Peyer's patch (tissue), 4 donors: ENCODE measurements around the gene PSMC3. TPM values are rescaled to one million over a fixed set of nuclear protein-coding genes. Genes with fewer than 3 reads are reported as not detected.

ENCODE experiments used
- DNase-seq, 3 donors: peaks; one replicate each; pipeline ENCODE4 v3.0.0-alpha.2; 2017 to 2019
- H3K27ac ChIP-seq, 4 donors: fragments of 200-600 bp; sonication (generic); one replicate each; pipeline ENCODE4 v1.5.1; 2016 to 2019
- H3K27me3 ChIP-seq, 2 donors: fragments of 200-600 bp; sonication (generic); one replicate each; pipeline ENCODE4 v1.5.1; 2019
- H3K36me3 ChIP-seq, 3 donors: fragments of 200-600 bp; sonication (generic); one replicate each; pipeline ENCODE4 v1.5.1; 2016 to 2019
- H3K4me1 ChIP-seq, 4 donors: fragments of 200-600 bp; sonication (generic); one replicate each; pipeline ENCODE4 v1.5.1; 2016 to 2019
- H3K4me3 ChIP-seq, 4 donors: fragments of 200-600 bp; sonication (generic); 1 replicate in 3 of 4; 2 replicates in 1 of 4; pipeline ENCODE4 v1.5.1; 2016 to 2019; ENCODE audit warnings: mild to moderate bottlenecking in 1 of 4
- H3K9me3 ChIP-seq, 4 donors: fragments of 200-600 bp; sonication (generic); one replicate each; pipeline ENCODE4 v1.5.1; 2016 to 2019; ENCODE audit warnings: mild to moderate bottlenecking in 1 of 4
- CTCF ChIP-seq, 6 experiments: fragments of 450-650 bp in 4 of 6; fragments of 200-600 bp in 2 of 6; sonication (generic) in 1 of 6; IDR thresholded peaks; one replicate each; pipeline ENCODE4 v1.5.1; 2017 to 2019; ENCODE audit warnings: antibody characterized with exemption in 6 of 6, mild to moderate bottlenecking in 3 of 6, moderate library complexity in 1 of 6
- POLR2A ChIP-seq, 2 donors: fragments of 450-650 bp; IDR thresholded peaks; one replicate each; pipeline ENCODE4 v1.5.1; 2017; ENCODE audit warnings: antibody characterized with exemption in 2 of 2, mild to moderate bottlenecking in 2 of 2, moderate library complexity in 2 of 2
- total RNA-seq, 4 donors: library from RNA; depleted of rRNA; stranded (reverse); fragments of >200 nt; gene quantifications; one replicate each; pipeline ENCODE4 v1.1.0, GENCODE V29; 2016

The PSMC3 gene
- total RNA-seq, 4 donors from 2014 or later: 47.6 to 121 (median 70.9) TPM

GRCh38 chr11:47399860-47400767, 26.1 kb downstream of the PSMC3 start:
- H3K27me3 ChIP-seq: no peaks in the 10 kb centered on the region
- peak; percentile 56 to 78 (median 76) for DNase-seq
- peak overlapping the region; percentile 64 to 92 (median 83) for H3K27ac ChIP-seq
- H3K4me3 ChIP-seq: peak overlapping the region; percentile 56 to 65 (median 58)
- no peaks in the 10 kb centered on the region for H3K36me3 ChIP-seq
- no peak for TF ChIP-seq CTCF (IDR thresholded peaks at IDR 0.05)
- peak in 1 of 2 donors; percentile 16 for TF ChIP-seq POLR2A (IDR thresholded peaks at IDR 0.05)
- H3K4me1 ChIP-seq: peaks cover 0 to 21% (median 9%) of the 10 kb centered on the region in 4 donors
- no peaks in the 10 kb centered on the region for H3K9me3 ChIP-seq

GRCh38 chr11:47398551-47398950, 27.7 kb downstream of the PSMC3 start:
- Histone ChIP-seq H3K27me3 (no peaks in the 10 kb centered on the region), H3K4me1 (peaks cover 0 to 33% (median 21%) of the 10 kb centered on the region in 4 donors), H3K27ac (peak overlapping the region in 1 of 4 donors; percentile 89), H3K9me3 (no peaks in the 10 kb centered on the region), H3K36me3 (no peaks in the 10 kb centered on the region), H3K4me3 (no peak overlapping the region)
- no peak for DNase-seq
- TF ChIP-seq CTCF (IDR thresholded peaks at IDR 0.05): no peak
- TF ChIP-seq POLR2A (IDR thresholded peaks at IDR 0.05): no peak

- Histone ChIP-seq H3K27ac (no peak overlapping the region), H3K9me3 (no peaks in the 10 kb centered on the region), H3K36me3 (no peaks in the 10 kb centered on the region), H3K4me1 (peaks cover 0 to 36% (median 24%) of the 10 kb centered on the region in 4 donors), H3K27me3 (no peaks in the 10 kb centered on the region), H3K4me3 (no peak overlapping the region)
- no peak for TF ChIP-seq POLR2A (IDR thresholded peaks at IDR 0.05)
- no peak for TF ChIP-seq CTCF (IDR thresholded peaks at IDR 0.05)
- DNase-seq: no peak
Measured at GRCh38 chr11:47398011-47398410, 28.2 kb downstream of the PSMC3 start.

GRCh38 chr11:47396049-47396320, 30.3 kb downstream of the PSMC3 start:
- Histone ChIP-seq H3K4me1 (peaks cover 0 to 38% (median 27%) of the 10 kb centered on the region in 4 donors), H3K27me3 (no peaks in the 10 kb centered on the region), H3K4me3 (no peak overlapping the region), H3K9me3 (no peaks in the 10 kb centered on the region), H3K27ac (peak overlapping the region in 3 of 4 donors; percentile 87 to 95 (median 88)), H3K36me3 (no peaks in the 10 kb centered on the region)
- no peak for DNase-seq
- no peak for TF ChIP-seq POLR2A (IDR thresholded peaks at IDR 0.05)

- no peak for DNase-seq
- Histone ChIP-seq H3K4me1 (peaks cover 0 to 33% (median 25%) of the 10 kb centered on the region in 4 donors), H3K27me3 (no peaks in the 10 kb centered on the region), H3K4me3 (peak overlapping the region in 2 of 4 donors; percentile 28 to 32), H3K36me3 (no peaks in the 10 kb centered on the region), H3K9me3 (no peaks in the 10 kb centered on the region), H3K27ac (peak overlapping the region; percentile 87 to 95 (median 89))
- no peak for TF ChIP-seq CTCF (IDR thresholded peaks at IDR 0.05)
- no peak for TF ChIP-seq POLR2A (IDR thresholded peaks at IDR 0.05)
Measured at GRCh38 chr11:47395223-47396048, 30.8 kb downstream of the PSMC3 start.
